Osteocyte (in vitro differentiated cells): ENCODE measurements around the gene DIRAS3. TPM values are rescaled to one million over a fixed set of nuclear protein-coding genes. Genes with fewer than 3 reads are reported as not detected.

Source experiments
- DNase-seq: peaks from one replicate; pipeline ENCODE4 v3.0.0; 2021; ENCODE audit warnings: mixed read lengths; ENCODE audit not compliant: unreplicated experiment; ENCODE audit errors: extremely low spot score
- H3K27ac Mint-ChIP-seq: one replicate; pipeline ENCODE4 v1.8.0; 2021; ENCODE audit warnings: mild to moderate bottlenecking, mixed read lengths; ENCODE audit not compliant: unreplicated experiment
- H3K27me3 Mint-ChIP-seq: one replicate; pipeline ENCODE4 v1.8.0; 2021; ENCODE audit warnings: mixed read lengths; ENCODE audit not compliant: unreplicated experiment
- H3K36me3 Mint-ChIP-seq: one replicate; pipeline ENCODE4 v1.8.0; 2021; ENCODE audit warnings: mixed read lengths; ENCODE audit not compliant: unreplicated experiment
- H3K4me1 Mint-ChIP-seq: one replicate; pipeline ENCODE4 v1.8.0; 2021; ENCODE audit warnings: mixed read lengths; ENCODE audit not compliant: unreplicated experiment
- H3K4me3 Mint-ChIP-seq: one replicate; pipeline ENCODE4 v1.8.0; 2021; ENCODE audit warnings: mild to moderate bottlenecking, moderate library complexity, mixed read lengths; ENCODE audit not compliant: unreplicated experiment
- H3K9me3 Mint-ChIP-seq: one replicate; pipeline ENCODE4 v1.8.0; 2021; ENCODE audit warnings: mixed read lengths; ENCODE audit not compliant: unreplicated experiment
- long read RNA-seq: library from polyadenylated mRNA; unstranded; transcript quantifications from one replicate; pipeline ENCODE4 v2.0.0, GENCODE V29; 2021
- total RNA-seq: library from RNA; stranded (reverse); gene quantifications from 2 replicates; pipeline ENCODE4 v1.2.1, GENCODE V29; 2021
- TF ChIP-seq, protein P1 (sequence below): fragments of 200-600 bp; sonication (generic); IDR thresholded peaks from 2 replicates; pipeline ENCODE4 v1.5.0; 2021; ENCODE audit warnings: antibody characterized with exemption, mild to moderate bottlenecking, moderate library complexity

The DIRAS3 gene, protein sequence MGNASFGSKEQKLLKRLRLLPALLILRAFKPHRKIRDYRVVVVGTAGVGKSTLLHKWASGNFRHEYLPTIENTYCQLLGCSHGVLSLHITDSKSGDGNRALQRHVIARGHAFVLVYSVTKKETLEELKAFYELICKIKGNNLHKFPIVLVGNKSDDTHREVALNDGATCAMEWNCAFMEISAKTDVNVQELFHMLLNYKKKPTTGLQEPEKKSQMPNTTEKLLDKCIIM
- total RNA-seq, result 1.4 and 1.7 TPM in 2 replicates
- long read RNA-seq, partial matches to known transcripts, result 0 of 2 reads
- long read RNA-seq, other reads (novel, unspliced or antisense), result 0 of 2 reads

DNA sequence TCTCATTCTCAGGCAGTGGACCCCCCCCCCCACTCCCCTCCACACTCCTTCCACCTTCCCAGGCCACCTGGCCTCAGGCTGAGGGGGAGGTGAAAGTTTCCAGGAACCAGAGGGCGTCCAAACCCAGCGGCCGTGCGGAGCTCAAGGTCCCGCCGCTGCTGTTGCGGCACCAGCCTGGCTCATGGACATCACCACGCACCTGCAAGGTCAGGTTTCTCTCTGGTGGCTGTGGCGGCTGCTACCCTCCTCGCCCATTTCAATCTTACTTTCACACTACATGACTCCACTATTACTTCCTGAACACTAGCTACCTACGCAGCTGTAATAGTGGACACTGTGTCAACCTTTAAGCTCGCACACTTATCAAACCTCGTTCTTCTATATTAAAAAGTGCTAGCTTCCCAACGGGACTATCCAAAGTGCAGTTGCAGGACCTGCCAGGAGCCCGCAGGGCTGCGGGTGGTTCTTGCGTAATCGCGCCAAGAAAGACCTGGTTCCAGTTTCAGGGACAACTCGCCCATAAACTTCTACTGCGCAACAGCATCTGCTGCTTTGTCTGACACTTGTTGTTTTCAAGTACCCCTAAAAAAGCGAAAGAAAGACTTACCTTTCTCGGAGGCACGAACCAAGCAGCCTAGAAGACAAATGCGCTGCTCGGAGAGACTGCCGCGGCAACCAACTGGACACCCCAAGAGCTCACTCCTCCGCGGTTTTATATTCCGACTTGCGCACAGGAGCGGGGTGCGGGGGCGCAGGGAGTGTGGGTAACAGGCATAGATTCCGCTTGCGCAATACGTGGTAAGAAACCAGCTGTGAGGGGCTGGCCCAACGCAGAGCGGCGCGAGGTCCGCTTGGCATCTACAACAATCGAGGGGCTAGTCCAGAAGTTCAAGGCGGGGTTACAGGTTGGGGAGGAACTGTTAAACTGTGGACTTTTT is at the start of gene DIRAS3:
DIRAS3 (minus strand) TSS at position 687 of the 938 bp plus-strand sequence. CDS start 3,330 bp downstream, outside the sequence.
- TF ChIP-seq, protein P1, sequence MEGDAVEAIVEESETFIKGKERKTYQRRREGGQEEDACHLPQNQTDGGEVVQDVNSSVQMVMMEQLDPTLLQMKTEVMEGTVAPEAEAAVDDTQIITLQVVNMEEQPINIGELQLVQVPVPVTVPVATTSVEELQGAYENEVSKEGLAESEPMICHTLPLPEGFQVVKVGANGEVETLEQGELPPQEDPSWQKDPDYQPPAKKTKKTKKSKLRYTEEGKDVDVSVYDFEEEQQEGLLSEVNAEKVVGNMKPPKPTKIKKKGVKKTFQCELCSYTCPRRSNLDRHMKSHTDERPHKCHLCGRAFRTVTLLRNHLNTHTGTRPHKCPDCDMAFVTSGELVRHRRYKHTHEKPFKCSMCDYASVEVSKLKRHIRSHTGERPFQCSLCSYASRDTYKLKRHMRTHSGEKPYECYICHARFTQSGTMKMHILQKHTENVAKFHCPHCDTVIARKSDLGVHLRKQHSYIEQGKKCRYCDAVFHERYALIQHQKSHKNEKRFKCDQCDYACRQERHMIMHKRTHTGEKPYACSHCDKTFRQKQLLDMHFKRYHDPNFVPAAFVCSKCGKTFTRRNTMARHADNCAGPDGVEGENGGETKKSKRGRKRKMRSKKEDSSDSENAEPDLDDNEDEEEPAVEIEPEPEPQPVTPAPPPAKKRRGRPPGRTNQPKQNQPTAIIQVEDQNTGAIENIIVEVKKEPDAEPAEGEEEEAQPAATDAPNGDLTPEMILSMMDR, result no peak
- no peak for DNase-seq
- Mint-ChIP-seq H3K27ac (no peak within 1 kb of the TSS), H3K36me3 (peaks cover 8% of the 10 kb centered on the region), H3K9me3 (no peaks in the 10 kb centered on the region), H3K27me3 (peaks cover 3% of the 10 kb centered on the region), H3K4me3 (peak within 1 kb of the TSS; percentile 73), H3K4me1 (peaks cover 2% of the 10 kb centered on the region)

DNA sequence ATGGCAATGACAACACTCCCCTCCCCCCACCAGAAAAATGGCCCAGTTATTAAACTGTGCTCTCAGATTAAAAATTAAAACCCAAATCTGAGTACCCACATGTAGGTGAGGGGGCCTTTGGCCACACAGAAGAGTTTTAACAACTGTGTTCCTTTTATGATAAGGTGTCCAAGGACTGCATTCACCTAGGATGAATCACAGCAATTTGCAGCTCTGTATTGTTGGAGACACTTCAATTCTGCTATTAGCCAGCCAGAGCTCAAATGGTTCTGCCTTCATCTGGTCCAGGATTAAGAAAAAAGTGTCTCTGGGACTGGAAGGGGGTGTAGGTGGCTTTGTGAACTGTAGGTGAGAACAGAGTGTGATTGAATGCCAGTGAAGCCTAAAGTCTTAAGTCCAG is 43.3 kb upstream of the DIRAS3 start:
- no peak for DNase-seq
- TF ChIP-seq, protein P1, result no peak
- H3K4me1 Mint-ChIP-seq, result no peaks in the 10 kb centered on the region

DNA sequence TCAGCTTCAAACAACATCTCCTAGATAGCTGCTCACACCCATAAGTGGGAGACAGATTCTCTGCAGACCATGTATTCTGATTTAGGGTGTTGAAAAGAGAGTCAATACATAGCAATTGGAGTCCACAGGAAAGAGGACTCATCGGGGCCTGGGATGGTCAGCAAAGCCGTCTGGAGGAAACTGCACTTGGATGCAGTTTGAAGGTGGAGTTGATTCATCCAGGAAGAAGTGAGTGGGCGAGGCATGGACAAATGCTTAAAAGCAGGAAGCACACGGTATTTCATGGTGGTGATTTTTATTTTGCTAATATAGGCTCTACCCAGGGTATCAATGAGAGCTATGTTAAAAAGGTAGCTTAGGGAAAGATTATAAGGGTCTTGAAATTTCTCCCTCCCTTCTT is 36.8 kb upstream of the DIRAS3 start:
- H3K27me3 Mint-ChIP-seq, result no peaks in the 10 kb centered on the region
- peaks cover 24% of the 10 kb centered on the region for H3K9me3 Mint-ChIP-seq
- TF ChIP-seq, protein P1, result no peak
- H3K4me3 Mint-ChIP-seq, result no peak overlapping the region
- H3K4me1 Mint-ChIP-seq, result no peaks in the 10 kb centered on the region
- no peak overlapping the region for H3K27ac Mint-ChIP-seq
- DNase-seq, result no peak
- peaks cover 8% of the 10 kb centered on the region for H3K36me3 Mint-ChIP-seq

More for the DNA sequence above, 43.3 kb upstream of the DIRAS3 start:
- no peaks in the 10 kb centered on the region for H3K27me3 Mint-ChIP-seq
- peaks cover 22% of the 10 kb centered on the region for H3K36me3 Mint-ChIP-seq
- H3K9me3 Mint-ChIP-seq, result peaks cover 18% of the 10 kb centered on the region
- H3K4me3 Mint-ChIP-seq, result no peak overlapping the region
- no peak overlapping the region for H3K27ac Mint-ChIP-seq

DNA sequence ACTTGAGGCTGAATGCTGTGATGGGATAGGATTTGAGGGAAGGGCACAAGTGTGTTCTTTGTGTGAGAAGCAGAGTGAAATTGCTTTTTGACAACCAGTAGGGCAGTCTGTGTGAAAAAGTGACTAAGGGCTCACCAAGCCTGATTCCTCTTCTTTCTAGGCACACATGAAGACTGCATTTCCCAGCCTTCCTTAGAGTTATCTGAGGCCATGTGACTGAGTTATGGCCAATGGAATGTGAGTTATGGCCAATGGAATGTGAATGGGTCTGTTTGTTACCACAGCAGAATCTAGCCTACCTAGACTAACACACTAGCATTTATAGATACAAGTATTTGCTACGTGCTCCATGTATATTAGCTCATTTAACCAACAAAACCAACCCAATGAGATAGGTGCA is 35.3 kb upstream of the DIRAS3 start:
- peaks cover 3% of the 10 kb centered on the region for H3K36me3 Mint-ChIP-seq
- no peak for DNase-seq
- no peaks in the 10 kb centered on the region for H3K27me3 Mint-ChIP-seq

More for the DNA sequence above, 35.3 kb upstream of the DIRAS3 start:
- Mint-ChIP-seq H3K4me1 (no peaks in the 10 kb centered on the region), H3K27ac (no peak overlapping the region), H3K9me3 (peaks cover 18% of the 10 kb centered on the region), H3K4me3 (no peak overlapping the region)
- TF ChIP-seq, protein P1, result no peak
